ENCODE data around the gene RBL2. TPM values are rescaled to one million over a fixed set of nuclear protein-coding genes. Genes with fewer than 3 reads are reported as not detected.
"Not testable (repeated sequence)": the region's sequence is repeated elsewhere in the genome, so short reads cannot be mapped to it uniquely, and the experiment has no call there.

RBL2 gene
- total RNA-seq, 1 experiment from 2014 or later = 33.4 TPM

DNA sequence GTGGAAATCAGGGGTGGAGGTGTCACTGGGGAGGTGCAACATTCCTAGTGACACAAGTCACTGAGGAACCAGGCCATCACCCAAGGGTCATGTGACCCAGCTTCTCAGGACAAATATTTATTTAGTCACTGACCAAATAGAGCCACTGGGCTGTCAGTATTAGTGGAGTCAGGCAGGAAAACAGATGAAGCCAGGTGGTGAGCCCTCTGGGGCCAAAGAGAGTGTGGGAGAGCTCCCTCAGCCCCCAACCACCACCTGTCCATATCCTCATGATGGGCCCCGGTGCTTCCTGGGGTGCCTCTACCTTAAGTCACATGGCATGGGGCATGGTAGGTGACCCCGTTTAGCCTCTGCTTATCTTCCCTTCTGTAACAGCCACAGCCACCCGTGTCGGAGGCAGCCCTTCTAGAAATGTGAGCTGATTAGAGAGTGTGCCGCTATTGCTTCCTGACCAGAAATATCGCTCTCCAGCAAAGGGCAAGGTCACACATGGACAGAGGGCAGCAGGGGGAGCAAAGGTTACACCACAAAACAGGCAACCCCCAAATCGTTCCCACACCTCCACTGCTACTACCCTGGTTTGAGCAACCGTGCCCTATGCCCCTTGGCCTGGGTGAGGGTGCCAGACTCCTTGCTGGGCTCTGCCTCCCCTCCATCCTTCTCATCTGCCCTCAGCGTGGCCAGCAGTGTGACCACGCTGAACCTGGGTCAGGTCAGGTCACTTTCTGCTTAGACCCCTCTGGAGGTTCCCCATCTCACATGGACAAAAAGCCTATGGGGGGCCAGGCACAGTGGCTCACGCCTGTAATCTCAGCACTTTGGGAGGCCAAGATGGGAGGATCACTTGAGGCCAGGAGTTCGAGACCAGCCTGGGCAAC, 77.4 kb downstream of the RBL2 start:
- CTCF ChIA-PET = no interaction called here
- POLR2A ChIA-PET = no interaction called here
- H3K79me2 ChIP-seq (ENCODE audit: insufficient read depth, low read length) = no peaks in the 10 kb centered on the region
- no peak overlapping the region for H3K27ac ChIP-seq (ENCODE audit: low read depth, low read length)
- no peak overlapping the region for H3K9ac ChIP-seq (ENCODE audit: low read length)
- no TSS peak for BruUV-seq (replicated peaks)
- no peaks in the 10 kb centered on the region for H3K9me3 ChIP-seq (ENCODE audit: control insufficient read depth in 1 of 2, insufficient read depth in 1 of 2, low read depth in 1 of 2, low read length in 2 of 2)
- ATAC-seq = peak; percentile 31; the same call in 1 of the 2 replicates
- no peak overlapping the region for H3K4me3 ChIP-seq (replicated peaks in 1 of 2; ENCODE audit: low read depth in 1 of 2, low read length in 2 of 2)
- TF ChIP-seq CEBPB (IDR thresholded peaks at IDR 0.05; ENCODE audit: low read depth) = no peak
- TF ChIP-seq, protein P1, sequence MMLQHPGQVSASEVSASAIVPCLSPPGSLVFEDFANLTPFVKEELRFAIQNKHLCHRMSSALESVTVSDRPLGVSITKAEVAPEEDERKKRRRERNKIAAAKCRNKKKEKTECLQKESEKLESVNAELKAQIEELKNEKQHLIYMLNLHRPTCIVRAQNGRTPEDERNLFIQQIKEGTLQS (IDR thresholded peaks at IDR 0.05) = no peak
- no peak for TF ChIP-seq SIN3A (IDR thresholded peaks at IDR 0.05; ENCODE audit: low read depth)
- TF ChIP-seq, protein P2, sequence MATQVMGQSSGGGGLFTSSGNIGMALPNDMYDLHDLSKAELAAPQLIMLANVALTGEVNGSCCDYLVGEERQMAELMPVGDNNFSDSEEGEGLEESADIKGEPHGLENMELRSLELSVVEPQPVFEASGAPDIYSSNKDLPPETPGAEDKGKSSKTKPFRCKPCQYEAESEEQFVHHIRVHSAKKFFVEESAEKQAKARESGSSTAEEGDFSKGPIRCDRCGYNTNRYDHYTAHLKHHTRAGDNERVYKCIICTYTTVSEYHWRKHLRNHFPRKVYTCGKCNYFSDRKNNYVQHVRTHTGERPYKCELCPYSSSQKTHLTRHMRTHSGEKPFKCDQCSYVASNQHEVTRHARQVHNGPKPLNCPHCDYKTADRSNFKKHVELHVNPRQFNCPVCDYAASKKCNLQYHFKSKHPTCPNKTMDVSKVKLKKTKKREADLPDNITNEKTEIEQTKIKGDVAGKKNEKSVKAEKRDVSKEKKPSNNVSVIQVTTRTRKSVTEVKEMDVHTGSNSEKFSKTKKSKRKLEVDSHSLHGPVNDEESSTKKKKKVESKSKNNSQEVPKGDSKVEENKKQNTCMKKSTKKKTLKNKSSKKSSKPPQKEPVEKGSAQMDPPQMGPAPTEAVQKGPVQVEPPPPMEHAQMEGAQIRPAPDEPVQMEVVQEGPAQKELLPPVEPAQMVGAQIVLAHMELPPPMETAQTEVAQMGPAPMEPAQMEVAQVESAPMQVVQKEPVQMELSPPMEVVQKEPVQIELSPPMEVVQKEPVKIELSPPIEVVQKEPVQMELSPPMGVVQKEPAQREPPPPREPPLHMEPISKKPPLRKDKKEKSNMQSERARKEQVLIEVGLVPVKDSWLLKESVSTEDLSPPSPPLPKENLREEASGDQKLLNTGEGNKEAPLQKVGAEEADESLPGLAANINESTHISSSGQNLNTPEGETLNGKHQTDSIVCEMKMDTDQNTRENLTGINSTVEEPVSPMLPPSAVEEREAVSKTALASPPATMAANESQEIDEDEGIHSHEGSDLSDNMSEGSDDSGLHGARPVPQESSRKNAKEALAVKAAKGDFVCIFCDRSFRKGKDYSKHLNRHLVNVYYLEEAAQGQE (IDR thresholded peaks at IDR 0.05; ENCODE audit: low read depth) = no peak
- no peak for TF ChIP-seq EGR1 (IDR thresholded peaks at IDR 0.05; ENCODE audit: low read depth)
- no peaks in the 10 kb centered on the region for H3K9me2 ChIP-seq (ENCODE audit: insufficient read depth)
- no peak for DNase-seq (ENCODE audit: low read depth, low spot score)
- no peaks in the 10 kb centered on the region for H4K20me1 ChIP-seq (ENCODE audit: insufficient read depth)
- RAD21 ChIA-PET (ENCODE audit: low non-redundant PET in 1 of 2, low total read pairs in 2 of 2, uncharacterized antibody in 2 of 2, unreplicated experiment in 2 of 2) = no interaction called here
- peaks cover 4 to 15% of the 10 kb centered on the region in 2 experiments; a peak in 2 of 4 replicates for H3K4me1 ChIP-seq (ENCODE audit: control insufficient read depth in 1 of 2, insufficient read depth in 2 of 2, low read length in 2 of 2)
- H3K27me3 ChIP-seq (ENCODE audit: insufficient read depth, low read length) = no peaks in the 10 kb centered on the region
- no peaks in the 10 kb centered on the region for H3K36me3 ChIP-seq (ENCODE audit: control insufficient read depth in 1 of 2, insufficient read depth in 2 of 2, low read length in 2 of 2)
- H3K4me2 ChIP-seq (ENCODE audit: low read length) = no peak overlapping the region
- intact Hi-C loops (cut with micrococcal nuclease) = no loop called here
- H2AFZ ChIP-seq (ENCODE audit: low read depth, low read length, poor library complexity, severe bottlenecking) = no peak overlapping the region

DNA sequence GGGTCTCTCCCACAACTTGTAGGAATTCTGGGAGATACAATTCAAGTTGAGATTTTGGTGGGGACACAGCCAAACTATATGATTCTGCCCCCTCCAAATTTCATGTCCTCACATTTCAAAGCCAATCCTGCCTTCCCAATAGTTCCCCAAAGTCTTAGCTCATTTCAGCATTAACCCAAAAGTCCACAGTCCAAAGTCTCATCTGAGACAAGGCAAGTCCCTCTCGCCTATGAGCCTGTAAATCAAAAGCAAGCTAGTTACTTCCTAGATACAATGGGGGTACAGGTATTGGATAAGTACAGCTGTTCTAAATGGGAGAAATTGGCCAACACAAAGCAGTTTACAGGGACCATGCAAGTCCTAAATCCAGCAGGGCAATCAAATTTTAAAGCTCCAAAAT, 78.5 kb downstream of the RBL2 start:
- BruUV-seq (replicated peaks); H3K9me3 ChIP-seq (ENCODE audit: control insufficient read depth in 1 of 2, insufficient read depth in 1 of 2, low read depth in 1 of 2, low read length in 2 of 2); H3K9ac ChIP-seq (ENCODE audit: low read length); intact Hi-C loops (cut with micrococcal nuclease); H3K79me2 ChIP-seq (ENCODE audit: insufficient read depth, low read length); POLR2A ChIA-PET; H3K36me3 ChIP-seq (ENCODE audit: control insufficient read depth in 1 of 2, insufficient read depth in 2 of 2, low read length in 2 of 2); H3K27ac ChIP-seq (ENCODE audit: low read depth, low read length); H3K4me2 ChIP-seq (ENCODE audit: low read length); DNase-seq (ENCODE audit: low read depth, low spot score); H3K4me3 ChIP-seq (replicated peaks in 1 of 2; ENCODE audit: low read depth in 1 of 2, low read length in 2 of 2); H3K27me3 ChIP-seq (ENCODE audit: insufficient read depth, low read length); H3K9me2 ChIP-seq (ENCODE audit: insufficient read depth); RAD21 ChIA-PET (ENCODE audit: low non-redundant PET in 1 of 2, low total read pairs in 2 of 2, uncharacterized antibody in 2 of 2, unreplicated experiment in 2 of 2); H4K20me1 ChIP-seq (ENCODE audit: insufficient read depth); H2AFZ ChIP-seq (ENCODE audit: low read depth, low read length, poor library complexity, severe bottlenecking); ATAC-seq: not testable (repeated sequence)
- CTCF ChIA-PET = interaction anchor here (1.2 kb wide), 1 partner anchor 413 kb away, joined by 3 read pairs; no protein-coding TSS in a partner anchor
- H3K4me1 ChIP-seq (ENCODE audit: control insufficient read depth in 1 of 2, insufficient read depth in 2 of 2, low read length in 2 of 2) = peaks cover 4 to 15% of the 10 kb centered on the region in 2 experiments; a peak in 2 of 4 replicates
